NT2/D1 (cell line): ENCODE measurements around the gene MAGI1.

Experiments used
- DNase-seq: peaks from one replicate; pipeline ENCODE4 v3.0.0-alpha.2; 2011; ENCODE audit warnings: low read depth, low spot score
- H3K27me3 ChIP-seq: 2 replicates; pipeline ENCODE4 v1.6.0; 2011; ENCODE audit warnings: mild to moderate bottlenecking; ENCODE audit not compliant: insufficient read length, insufficient read depth
- H3K36me3 ChIP-seq: 2 replicates; pipeline ENCODE4 v1.6.1; 2011; ENCODE audit warnings: mild to moderate bottlenecking, low read length, mixed read lengths; ENCODE audit not compliant: insufficient read depth, insufficient read length
- H3K4me1 ChIP-seq: 2 replicates; pipeline ENCODE4 v1.5.1; 2011; ENCODE audit not compliant: insufficient read depth, insufficient read length
- H3K4me3 ChIP-seq: 2 replicates; pipeline ENCODE4 v1.5.1; 2011; ENCODE audit warnings: low read depth; ENCODE audit not compliant: insufficient read length
- H3K9ac ChIP-seq: 2 replicates; pipeline ENCODE4 v1.6.0; 2011; ENCODE audit warnings: low read depth; ENCODE audit not compliant: insufficient read length
- H3K9me3 ChIP-seq: 2 replicates; pipeline ENCODE4 v1.5.1; 2011; ENCODE audit warnings: mild to moderate bottlenecking, low read length; ENCODE audit not compliant: insufficient read depth
- SUZ12 ChIP-seq: IDR thresholded peaks from 2 replicates; pipeline ENCODE4 v1.6.1; 2011; ENCODE audit not compliant: insufficient read length, insufficient read depth; ENCODE audit errors: extremely low read depth
- YY1 ChIP-seq: IDR thresholded peaks from 2 replicates; pipeline ENCODE4 v1.6.1; 2011; ENCODE audit not compliant: insufficient read length, insufficient read depth
- ZNF274 ChIP-seq: IDR thresholded peaks from 2 replicates; pipeline ENCODE4 v1.6.1; 2011; ENCODE audit warnings: mild to moderate bottlenecking, low read depth, low read length

Gene MAGI1

DNA sequence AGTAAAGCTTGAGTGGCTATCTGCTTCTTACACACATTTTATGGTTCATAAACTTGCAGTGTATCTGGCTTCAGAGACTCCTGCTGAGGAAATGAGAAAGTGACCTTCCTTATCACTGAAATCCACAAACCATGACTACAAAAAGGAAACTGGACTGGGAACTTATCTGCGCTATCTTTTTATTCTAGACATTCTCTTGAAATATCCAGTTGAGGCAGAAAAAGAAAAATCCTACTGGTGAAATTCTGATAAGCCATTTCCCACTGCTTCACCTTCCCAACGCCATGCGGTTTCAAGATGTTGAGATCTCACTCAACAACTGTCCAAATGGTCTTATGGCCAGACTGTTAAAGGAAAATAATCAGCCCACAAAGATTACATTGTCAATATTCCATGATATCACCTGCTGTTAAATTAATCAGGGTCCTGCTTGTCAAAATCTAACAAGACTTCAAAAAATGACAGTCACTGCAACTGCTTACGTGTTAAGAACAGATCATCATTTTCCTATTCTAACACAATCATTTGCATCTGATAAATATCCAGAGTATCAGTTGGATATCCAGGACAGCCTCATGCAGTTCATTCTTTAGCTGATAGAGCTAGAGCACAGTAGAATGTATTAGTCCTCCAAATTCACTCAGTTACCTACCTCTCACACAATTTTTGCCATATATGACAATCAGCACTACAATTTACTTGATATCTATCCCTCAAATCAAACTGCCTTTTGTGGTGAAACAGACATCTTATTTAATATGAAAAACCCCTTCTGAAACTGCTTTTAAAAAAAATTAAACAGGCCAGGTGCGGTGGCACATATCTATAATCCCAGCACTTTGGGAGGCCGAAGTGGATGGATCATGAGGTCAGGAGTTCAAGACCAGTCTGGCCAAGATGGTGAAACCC is 538.1 kb downstream of the MAGI1 start:
- Histone ChIP-seq H3K9ac (no peak overlapping the region), H3K4me1 (no peaks in the 10 kb centered on the region)

DNA sequence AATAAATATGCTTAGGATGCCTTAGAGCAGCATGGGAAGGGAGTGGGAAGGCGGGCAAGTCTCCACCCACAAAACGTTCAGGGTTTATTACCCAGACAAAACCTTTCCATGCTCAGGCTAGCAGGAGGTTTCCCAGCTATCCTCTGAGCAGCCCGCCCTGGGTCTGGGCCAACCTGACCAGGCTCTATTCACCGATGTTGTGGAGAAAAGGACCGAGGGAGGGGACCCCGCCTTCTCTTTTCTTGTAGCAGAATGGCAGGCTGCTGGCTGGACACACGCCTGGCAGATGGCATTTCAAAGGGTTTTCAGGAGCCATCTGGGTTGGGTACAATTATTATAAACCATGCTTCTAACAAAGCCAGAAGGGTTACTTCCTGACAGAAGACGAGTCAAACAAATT is 540.9 kb downstream of the MAGI1 start:
- no peaks in the 10 kb centered on the region for H3K36me3 ChIP-seq
- TF ChIP-seq SUZ12 (no peak), YY1 (no peak), ZNF274 (no peak)
- DNase-seq: no peak
- H3K4me3 ChIP-seq: no peak overlapping the region
- H3K9ac ChIP-seq: no peak overlapping the region
- no peaks in the 10 kb centered on the region for H3K27me3 ChIP-seq
- H3K4me1 ChIP-seq: no peaks in the 10 kb centered on the region
- no peaks in the 10 kb centered on the region for H3K9me3 ChIP-seq

More for the DNA sequence above, 538.1 kb downstream of the MAGI1 start:
- Histone ChIP-seq H3K36me3 (no peaks in the 10 kb centered on the region), H3K27me3 (no peaks in the 10 kb centered on the region), H3K4me3 (no peak overlapping the region), H3K9me3 (no peaks in the 10 kb centered on the region)
- no peak for TF ChIP-seq SUZ12
- TF ChIP-seq ZNF274: no peak
- TF ChIP-seq YY1: no peak
- no peak for DNase-seq

- H3K9me3 ChIP-seq: no peaks in the 10 kb centered on the region
- TF ChIP-seq ZNF274 (no peak), YY1 (no peak), SUZ12 (no peak)
- no peak overlapping the region for H3K9ac ChIP-seq
- H3K36me3 ChIP-seq: no peaks in the 10 kb centered on the region
- H3K4me3 ChIP-seq: no peak overlapping the region
- no peaks in the 10 kb centered on the region for H3K27me3 ChIP-seq
- DNase-seq: no peak
- no peaks in the 10 kb centered on the region for H3K4me1 ChIP-seq
Measured at GRCh38 chr3:65497236-65497635, 541.5 kb downstream of the MAGI1 start.

- no peak for TF ChIP-seq SUZ12
- TF ChIP-seq YY1: no peak
- TF ChIP-seq ZNF274: no peak
- no peaks in the 10 kb centered on the region for H3K4me1 ChIP-seq
- H3K4me3 ChIP-seq: no peak overlapping the region
- H3K9ac ChIP-seq: no peak overlapping the region
- H3K9me3 ChIP-seq: no peaks in the 10 kb centered on the region
- H3K27me3 ChIP-seq: no peaks in the 10 kb centered on the region
- no peak for DNase-seq
- no peaks in the 10 kb centered on the region for H3K36me3 ChIP-seq
Measured at GRCh38 chr3:65493938-65494337, 544.8 kb downstream of the MAGI1 start.

GRCh38 chr3:65493371-65493882 is 545.3 kb downstream of the MAGI1 start:
- H3K9ac ChIP-seq: no peak overlapping the region
- TF ChIP-seq ZNF274 (no peak), SUZ12 (no peak), YY1 (no peak)
- H3K4me1 ChIP-seq: no peaks in the 10 kb centered on the region
- H3K9me3 ChIP-seq: no peaks in the 10 kb centered on the region
- no peak for DNase-seq
- H3K4me3 ChIP-seq: no peak overlapping the region
- no peaks in the 10 kb centered on the region for H3K36me3 ChIP-seq
- no peaks in the 10 kb centered on the region for H3K27me3 ChIP-seq

GRCh38 chr3:65492249-65492648 is 546.5 kb downstream of the MAGI1 start:
- Histone ChIP-seq H3K9ac (no peak overlapping the region), H3K9me3 (no peaks in the 10 kb centered on the region), H3K4me3 (no peak overlapping the region), H3K27me3 (no peaks in the 10 kb centered on the region), H3K36me3 (no peaks in the 10 kb centered on the region), H3K4me1 (no peaks in the 10 kb centered on the region)
- DNase-seq: no peak
- no peak for TF ChIP-seq ZNF274
- no peak for TF ChIP-seq SUZ12
- no peak for TF ChIP-seq YY1

DNA sequence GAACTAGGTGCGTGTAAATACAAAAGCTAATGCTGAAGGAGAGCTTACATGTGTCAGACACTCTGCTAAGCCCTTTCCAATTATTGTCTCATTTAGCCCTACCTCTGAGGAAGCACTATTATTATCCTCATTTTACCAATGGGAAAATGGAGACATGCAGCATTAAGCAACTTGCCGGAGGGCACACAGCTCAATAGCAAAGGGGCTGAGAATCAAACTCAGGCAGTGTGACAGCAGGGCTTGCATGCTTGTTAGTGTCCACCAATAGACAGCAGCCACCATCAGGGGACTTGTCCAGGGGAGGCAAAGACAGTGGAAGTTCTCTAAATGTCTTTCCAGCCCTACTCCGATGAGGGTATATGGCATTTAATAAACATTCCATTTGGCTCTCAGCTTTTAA is 548.6 kb downstream of the MAGI1 start:
- Histone ChIP-seq H3K27me3 (no peaks in the 10 kb centered on the region), H3K9ac (no peak overlapping the region), H3K36me3 (no peaks in the 10 kb centered on the region), H3K4me1 (no peaks in the 10 kb centered on the region), H3K4me3 (no peak overlapping the region), H3K9me3 (no peaks in the 10 kb centered on the region)
- no peak for DNase-seq
- TF ChIP-seq ZNF274 (no peak), YY1 (no peak)
